Stimulated activated CD4-positive, alpha-beta T cell treated with anti-CD3 and anti-CD28 coated beads, Interleukin-2, amount 100 ng/mL, for 24 hours (primary cell): ENCODE results near the gene SYNPR.

Source experiments
- DNase-seq, 2 donors: peaks; one replicate each; pipeline ENCODE4 v3.0.0-alpha.2; 2020

The SYNPR gene

DNA sequence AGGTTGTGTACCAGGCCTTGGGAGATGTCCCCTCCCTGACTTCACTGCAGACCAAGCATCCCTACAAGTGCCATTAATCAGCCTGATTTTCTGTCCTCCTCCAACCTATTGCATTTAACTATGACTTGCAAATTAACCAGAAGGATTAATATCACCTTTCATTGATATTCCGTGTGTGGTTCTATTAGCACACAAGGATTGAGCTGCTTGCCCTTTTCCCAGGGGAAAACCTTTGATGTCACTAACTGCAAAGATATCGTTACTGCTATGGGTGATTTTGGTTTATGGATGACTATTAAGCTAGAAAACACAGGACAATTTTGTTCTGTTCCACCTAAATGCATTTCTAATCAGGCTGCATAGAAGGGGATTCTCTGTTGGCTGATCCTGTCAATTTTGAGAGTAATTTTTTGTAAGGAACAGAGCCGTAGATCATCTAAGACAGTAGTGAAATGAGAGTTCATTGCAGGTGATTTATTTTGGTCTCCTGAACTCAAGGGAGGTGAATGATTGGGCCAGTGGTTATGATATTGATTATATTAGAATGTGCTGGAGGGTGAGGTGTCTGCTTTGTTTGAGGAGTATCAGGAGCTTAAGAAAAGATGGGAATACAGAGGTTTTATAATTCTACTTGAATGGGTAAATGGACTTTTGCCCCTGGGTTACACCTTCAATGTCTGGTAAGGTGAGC lies 196.9 kb downstream of the SYNPR start:
- no peak for DNase-seq

DNA sequence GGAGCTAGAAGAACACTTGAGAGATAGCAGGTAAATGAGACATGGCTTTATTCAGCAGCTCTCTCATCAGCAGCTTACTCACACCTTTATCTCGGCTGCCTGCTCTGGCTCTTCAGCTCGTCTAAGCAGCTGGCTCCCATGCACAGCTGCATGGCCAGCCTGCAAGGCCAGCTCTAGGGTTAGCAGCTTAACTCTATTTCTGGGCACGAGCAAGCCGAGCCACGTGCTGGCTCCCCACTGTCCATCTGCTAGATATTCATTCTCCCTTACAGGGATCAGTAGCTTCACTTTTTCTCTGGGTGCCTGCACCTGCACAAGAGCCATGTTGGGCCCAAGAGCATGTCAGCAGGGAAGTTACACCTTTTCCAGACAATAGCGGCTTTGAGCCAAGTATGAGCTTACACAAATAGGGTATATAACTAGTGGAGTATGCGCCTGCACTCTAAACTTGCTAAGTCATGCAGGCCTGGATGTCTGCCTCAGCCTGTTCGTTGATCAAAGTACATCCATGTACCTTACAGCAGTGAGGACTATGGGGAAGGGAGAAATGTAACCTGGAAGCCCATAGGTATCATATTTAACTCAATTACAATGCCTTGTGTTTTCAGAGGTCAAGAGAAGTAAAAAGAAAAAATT lies 199.5 kb downstream of the SYNPR start:
- no peak for DNase-seq

DNA sequence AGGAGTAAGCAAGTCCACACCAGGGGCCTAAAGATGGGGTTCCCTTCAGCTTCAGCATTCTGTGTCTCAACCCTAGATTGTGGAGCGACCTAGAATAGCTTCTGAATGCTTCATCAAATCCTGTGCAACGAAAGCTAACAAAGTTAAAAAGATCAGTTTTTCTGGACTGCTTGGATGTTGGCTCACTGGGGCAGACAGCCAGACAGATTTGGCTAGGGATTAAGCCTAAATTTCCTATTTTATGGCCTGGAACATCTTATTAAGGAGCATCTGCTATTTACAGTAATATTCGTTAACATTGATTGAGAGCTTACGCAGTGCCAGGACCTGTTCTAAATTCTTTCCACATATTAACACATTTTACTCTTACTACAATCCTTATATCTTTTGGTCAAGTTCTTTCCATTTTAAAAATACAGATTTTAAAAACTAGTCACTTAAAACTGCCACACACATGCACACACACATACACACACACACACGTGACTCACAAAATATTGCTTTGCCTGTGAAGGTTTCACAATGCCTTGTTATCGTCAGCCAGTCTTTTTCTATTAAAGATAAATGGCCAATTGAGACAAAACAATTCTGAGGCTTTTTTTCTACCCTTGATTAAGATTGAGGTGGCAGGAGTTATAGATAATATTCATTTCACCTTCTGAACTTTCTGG lies 201.0 kb downstream of the SYNPR start:
- DNase-seq: no peak

DNA sequence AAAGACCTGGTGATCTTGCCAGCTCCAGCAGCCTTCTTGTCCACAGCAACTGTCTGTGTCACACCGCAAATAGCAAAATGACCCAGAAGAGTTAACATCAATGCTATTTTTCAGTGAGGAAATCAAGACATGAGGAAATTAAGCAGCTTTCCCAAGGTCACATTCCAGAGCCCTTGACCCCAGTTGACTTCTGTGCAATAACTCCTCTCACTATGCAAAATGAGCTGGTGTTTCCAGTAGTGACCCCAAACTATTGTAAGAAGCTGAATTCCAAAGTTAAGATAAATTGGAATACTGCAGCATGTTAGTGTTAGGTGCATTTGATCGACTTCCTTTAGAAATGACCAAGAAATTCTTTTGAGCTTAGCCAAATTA lies 201.5 kb downstream of the SYNPR start:
- DNase-seq: no peak

DNA sequence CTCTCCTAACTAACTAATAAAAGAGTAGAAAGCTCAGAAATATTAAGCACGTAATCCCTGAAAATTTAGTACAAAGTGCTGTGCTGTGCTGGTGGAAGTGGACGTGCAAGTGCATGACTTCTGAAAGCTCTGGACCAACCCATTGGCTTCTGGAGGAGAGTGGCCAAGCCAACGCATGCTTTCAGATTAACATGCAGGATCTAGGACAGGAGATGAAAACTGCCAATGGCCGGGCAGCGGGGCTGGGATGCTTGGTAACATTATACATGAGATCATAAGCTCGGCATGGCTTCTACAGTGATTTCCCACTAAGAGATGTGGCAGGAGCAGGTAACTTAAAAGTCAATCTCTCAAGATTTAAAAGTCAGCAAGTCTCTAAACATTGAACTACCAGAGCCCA lies 203.5 kb downstream of the SYNPR start:
- no peak for DNase-seq

DNA sequence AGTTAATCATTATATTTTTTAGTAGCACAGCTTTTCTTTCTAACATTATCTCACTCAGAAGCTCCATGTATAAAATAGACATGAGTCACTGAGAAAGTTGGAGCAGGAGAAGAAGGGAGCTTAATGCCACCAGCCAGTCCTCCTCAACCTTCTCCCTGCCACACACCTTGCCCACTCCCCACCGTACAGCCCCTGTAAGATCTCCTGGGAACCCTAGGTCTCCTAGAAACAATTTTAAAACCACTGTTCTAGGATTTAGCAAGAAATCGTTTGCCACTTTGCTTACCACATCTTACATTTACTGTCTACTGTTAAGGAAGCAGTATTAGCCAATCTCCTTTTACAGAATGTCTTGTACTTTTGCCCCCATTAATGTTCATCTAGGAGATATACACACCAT lies 204.2 kb downstream of the SYNPR start:
- DNase-seq: no peak

DNA sequence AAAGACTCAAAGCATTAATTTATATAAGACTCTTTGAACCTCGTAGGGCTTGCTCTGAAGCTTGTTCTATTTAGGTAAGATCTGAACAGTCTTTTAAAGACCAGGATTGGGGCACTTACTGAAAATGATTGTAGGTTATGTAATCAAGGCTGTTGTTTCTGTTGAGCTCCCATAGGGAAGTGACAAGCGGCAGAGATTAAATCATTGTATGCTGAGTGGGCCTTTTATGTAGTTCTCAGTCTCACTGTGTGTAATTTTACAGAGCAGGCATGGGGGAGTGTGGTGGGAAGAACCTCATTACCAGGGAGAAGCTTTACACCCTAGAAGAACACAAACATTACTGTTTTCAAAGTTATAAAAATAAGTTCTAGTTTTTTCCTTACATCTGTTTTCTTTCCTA lies 214.4 kb downstream of the SYNPR start:
- DNase-seq: no peak

DNA sequence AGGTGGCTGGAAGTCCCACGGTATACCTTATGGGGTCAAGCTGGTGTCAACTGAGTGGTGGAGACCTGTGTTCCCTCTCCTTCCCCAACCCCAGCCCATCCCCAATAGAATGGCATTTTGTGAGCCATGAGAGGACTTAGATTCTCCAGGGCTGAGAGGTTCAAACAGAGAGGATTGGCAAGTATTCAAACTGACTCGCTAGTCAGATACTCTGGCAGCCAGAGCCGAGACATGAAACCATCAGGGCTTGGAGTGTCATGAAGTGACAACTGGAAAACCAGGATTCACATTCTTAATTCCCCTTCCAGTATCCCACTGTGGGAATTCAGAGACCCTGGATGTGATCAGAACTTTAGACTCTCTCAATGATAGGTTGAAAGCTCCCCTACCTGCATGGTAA lies 215.0 kb downstream of the SYNPR start:
- no peak for DNase-seq

DNA sequence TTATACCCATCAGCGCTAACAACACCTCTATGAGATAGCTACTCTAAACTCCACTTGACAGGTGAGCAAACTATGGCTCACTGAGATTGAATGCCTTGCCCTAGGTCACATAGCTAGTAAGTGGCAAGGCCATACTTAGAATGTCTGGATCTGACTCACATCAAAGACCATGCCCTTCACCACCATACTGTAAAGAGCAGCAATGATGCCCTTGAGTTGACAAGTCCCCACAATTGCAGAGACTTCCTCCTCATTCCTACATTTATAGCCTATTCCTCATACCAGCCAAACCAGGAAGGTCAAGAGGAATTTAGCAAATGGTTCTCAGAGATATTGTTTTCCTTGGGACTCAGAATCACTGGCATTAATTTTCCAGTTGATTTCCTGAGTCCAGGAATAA lies 216.5 kb downstream of the SYNPR start:
- DNase-seq: no peak

DNA sequence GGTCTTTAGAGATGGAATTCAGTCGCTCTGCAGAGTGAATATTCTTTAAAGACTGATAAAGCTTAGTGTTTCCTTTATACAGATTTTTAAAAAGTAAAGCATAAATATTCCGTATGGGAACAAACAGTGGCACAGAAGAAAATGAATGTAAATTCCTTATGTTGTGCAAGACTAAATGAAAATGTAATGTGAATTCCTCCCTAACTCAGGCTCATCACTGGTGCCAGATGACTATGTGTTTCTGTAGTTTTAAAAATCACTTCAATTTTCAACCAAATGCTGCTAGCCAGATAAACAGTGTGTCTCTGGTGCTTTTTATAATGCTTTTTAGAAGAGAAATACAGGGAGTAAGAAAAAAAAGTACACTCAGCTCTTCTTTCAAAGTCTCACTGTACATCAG lies 219.5 kb downstream of the SYNPR start:
- DNase-seq: no peak

DNA sequence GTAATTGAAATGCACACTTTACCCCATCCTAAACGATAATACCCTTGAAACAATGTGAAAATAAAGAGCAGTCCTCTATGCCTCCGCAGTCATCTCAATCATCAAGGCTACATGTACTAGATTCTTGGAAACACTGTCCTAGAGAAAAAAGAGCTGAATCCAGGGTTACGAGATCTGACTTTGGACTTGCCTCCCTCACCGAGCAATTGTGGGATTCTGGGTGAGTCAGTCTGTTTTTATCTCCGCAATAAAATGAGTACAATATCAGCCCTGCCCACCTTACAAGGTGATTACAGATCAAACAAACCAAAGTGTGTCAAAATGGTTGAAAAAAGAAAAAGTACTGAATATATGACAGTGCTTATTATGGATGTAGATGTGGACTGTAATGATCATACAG lies 222.1 kb downstream of the SYNPR start:
- DNase-seq: no peak

DNA sequence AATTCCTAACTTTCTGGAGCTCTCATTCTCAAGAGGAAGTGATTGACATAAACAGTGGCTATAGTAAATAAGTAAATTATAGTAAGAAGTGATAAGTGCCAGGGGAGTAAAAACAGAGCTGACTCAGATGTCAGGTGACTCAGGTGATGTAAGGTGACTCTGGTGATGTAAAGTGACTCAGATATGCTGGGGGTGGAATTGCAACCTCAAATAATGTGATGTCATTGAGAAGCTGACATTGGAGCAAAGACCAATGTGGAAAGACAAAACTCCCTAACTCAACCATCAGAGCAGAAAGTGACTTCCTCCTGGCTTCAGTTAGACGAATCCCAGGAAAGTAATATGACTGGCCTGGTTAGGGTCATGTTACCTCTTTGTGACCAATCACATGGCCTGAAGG lies 230.2 kb downstream of the SYNPR start:
- no peak for DNase-seq

DNA sequence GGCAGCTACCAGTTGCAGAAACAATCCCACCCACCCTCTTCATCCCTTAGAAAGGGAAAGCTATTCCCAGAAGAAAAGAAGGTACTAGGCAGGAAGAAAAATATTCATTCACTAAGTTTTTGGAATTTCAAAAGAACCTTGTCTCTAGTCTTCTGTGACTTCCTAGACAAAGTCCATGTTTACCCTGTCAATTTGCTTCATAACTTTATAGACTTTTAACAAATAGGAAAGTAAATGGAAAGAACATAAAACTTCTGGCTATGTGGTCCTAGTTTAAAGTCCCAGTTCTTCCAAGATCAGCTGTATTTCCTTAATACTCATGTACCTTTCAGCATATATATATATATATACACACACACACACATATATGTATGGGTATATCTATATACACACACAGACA lies 230.7 kb downstream of the SYNPR start:
- no peak for DNase-seq

DNA sequence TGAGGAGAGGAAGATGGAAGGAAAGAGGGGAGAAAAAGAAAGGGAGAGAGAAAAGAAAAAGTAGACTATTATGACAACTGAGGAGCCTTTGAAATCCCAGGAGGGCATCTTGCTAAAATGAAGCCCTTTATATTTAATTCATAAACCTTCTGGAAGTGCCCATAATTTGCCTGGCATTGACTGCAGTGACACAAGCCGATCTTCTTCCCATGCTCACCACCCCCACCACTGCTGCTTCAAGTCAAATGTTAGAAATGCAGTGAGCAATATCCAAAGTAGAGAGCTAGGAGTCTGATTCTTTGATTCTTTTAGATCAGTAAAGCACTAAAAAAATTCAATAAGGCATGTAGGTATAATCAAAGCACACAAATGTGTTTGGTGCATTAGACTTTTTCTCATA lies 235.7 kb downstream of the SYNPR start:
- no peak for DNase-seq

DNA sequence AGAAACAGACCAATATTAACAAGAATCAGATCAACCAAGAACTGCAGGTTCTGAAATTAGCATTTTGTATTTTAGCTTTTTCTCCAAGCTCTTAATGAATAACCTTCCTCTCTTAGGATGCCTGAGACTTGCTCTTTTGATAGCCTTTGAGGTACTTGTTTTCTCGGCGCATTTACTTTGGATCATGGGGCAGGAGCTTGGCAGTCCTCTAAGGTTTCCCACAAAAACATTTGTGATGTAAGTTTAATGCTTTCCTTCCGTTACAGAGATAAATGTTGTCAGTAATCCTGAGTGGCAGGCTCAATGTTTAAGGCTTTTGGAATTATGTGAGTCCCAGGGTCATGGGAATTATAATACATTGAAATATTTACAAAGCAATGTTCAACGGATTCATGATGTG lies 236.6 kb downstream of the SYNPR start:
- DNase-seq: no peak

DNA sequence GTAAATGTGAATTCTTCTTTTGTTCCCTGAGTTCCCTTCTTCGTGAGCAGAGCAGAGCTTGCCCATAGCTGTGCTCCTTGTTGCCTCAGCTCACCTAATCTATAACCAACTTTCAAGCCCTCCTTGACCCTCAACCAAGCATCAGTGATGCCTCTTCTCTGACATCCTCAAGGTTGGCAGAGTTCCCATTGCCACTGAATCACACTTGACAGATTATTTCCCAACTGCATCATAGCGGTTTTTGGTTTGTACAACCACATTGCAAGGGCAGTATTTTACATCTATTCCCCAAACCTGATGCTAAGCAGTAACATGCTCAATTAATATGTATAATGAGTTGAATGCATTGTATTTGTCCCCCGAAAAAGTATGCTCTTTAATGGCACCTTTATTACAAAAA lies 241.3 kb downstream of the SYNPR start:
- no peak for DNase-seq

DNA sequence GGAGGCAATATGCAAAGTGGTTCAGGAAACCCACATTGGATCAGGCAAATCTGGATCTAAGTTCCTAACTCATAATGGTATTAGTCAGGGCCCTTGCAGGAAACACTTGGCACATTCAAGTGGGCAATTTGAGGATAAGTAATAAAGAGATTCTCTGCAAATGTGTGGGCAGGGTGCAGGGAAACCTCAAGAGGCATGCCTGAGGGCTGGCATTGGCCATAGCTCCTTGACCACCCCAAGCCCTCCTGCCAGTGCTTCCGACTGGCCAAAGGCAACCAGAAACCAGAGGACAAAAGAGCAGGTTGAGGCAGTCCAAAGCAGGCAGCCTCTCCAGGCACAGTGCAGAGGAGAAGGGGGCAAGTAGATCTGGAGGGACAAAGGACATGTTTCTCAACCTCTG lies 243.5 kb downstream of the SYNPR start:
- DNase-seq: no peak

DNA sequence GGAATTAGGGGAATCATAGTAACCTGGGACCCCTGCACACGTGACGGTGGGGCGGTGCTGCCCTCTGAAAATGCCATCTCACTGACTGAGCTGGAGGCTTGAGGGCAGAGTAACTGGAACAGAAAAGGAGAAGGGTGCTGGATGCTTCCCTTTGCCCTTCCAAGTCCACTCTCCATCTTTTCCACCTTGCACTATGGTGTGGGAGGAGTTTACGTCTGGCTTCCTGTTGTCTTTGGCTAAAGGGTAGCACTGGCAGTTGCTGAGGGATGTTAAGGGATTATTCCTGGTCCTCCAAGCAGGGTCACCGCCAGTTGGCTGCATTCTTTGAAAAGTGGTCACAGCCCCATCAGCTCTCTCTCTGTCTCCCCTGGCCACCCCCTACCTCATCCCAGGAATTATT lies 245.0 kb downstream of the SYNPR start:
- no peak for DNase-seq

DNA sequence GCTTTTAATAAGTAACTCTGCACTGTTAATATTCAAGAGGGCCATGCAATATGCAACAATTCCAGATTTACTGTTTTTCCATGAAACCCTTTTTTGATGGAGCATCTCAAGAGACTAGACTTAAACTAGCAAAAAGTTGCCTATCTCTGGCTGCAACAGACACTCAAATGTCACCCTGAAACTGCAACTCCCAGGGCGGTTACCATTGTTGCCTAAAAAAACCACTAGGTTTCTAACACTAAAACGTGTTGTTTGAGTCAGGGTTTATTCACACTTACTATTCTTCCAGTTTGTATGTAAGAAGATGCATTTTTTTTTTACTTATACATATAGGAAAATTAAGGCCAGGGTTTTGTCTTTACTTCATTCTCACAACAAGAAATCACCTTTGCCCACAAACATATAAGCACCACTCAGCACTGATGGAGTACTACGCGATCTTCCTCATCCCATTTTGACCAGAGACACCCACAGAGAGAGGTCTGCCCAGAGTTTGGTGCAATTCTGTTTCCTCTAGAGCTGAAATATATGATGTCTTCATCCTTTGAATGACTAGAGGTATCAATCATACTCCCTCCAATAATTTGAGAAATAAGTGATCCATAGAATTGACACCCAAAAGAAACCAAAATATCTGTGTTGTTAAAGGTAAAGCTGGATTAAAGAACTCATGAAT lies 250.4 kb downstream of the SYNPR start:
- DNase-seq: no peak

DNA sequence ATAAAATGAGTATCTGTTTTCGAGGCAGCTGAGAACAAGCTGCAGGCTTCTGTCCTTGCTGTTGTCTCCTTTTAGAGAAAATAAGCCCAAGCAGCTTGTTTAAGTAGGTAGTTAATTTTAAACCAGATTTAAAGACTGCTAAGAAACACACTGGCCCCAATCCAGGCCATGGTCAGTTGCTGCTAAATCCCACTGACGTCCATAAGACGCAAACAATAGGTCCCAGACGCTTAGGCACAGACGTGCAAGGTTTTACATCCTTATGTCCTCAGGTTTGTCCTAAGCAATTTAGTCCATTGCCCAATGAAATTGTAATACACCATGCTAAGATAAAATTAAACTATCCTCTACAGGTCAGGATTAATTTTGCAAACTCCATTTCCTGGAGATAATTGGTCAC lies 254.4 kb downstream of the SYNPR start:
- DNase-seq: no peak

DNA sequence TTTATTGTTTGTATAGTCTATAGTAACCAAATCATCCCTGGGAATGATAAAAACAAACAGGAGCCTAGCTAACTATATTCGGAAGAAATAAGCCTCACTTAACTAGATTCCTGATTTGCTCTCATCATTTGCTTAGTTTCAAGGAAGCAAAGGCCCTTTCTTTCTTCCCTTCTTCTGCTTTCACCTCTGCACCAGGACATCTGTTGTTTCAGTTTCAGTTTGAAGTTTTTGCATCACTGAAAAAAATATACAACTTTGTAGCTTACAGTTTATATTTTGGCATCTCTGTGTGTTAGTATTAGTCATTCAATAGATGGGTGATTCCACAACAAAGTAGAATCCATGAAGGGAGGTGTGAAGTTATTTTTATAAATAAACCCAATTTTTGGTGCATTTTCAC lies 260.8 kb downstream of the SYNPR start:
- DNase-seq: no peak

DNA sequence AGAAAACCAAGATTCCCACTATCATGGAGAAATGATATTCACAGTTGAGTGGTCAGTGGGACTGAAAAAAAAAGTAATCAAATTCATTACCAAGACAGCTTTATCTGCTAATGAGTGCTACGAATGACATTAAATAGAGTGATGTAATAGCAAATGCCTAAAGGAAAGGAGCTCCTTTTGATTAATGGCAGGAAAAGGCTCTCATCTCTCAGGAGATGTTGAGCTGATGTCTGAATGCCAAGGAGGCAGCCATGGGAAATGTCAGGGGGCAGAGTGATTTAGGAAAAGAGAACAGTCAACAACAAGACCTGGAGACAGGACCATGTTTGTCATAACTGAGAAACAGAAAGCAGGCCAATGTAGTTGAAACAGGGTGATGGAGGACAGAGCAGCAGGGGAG lies 277.7 kb downstream of the SYNPR start:
- DNase-seq: no peak

DNA sequence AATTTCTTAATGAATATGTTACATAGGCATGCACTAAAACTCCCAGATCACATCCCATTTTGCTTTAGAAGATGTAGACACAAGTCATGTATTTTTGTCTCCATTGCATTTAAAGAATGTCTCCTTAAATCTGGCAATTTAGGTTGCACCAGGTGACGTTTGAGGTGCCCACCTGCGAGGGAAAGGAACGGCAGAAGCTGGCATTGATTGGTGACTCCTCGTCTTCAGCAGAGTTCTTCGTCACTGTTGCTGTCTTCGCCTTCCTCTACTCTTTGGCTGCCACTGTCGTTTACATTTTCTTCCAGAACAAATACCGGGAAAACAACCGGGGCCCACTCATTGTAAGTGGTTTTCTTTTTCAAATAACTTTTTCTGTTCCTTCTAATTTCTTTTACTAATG lies 278.3 kb downstream of the SYNPR start:
- no peak for DNase-seq

DNA sequence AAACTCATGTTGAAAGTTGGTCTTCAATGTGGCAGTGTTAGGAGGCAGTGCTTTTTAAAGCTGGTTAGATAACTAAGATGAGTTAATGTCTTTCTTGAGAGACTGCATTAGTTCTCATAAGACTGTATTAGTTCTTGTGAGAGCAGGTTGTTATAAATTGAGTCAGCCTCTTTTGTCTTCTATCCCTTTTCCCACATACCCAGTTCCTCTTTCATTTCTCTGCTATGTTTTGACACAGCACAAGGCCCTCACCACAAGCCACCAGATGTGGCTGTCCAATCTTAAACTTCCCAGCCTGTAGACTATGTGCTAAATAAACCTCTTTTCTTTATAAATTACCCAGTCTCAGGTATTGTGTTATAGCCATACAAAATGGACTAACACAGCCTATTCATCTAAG lies 279.8 kb downstream of the SYNPR start:
- DNase-seq: no peak
